ENCODE results near the gene IFI6.
"Not testable (repeated sequence)": the region's sequence is repeated elsewhere in the genome, so short reads cannot be mapped to it uniquely, and the experiment has no call there.

IFI6 gene

DNA sequence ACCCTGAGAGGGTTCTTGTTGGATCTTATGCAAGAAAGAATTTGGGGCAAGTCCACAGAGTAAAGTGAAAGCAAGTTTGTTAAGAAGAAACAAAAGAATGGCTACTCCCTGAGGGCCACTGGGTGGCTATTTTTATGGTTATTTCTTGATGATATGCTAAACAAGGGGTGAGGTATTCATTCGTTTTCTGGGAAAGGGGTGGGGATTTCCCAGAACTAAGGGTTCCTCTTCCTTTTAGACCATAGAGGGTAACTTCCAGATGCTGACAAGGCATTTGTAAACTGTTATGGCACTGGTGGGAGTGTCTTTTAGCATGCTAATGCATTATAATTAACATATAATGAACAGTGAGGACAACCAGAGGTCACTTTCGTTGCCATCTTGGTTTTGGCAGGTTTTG, 18.2 kb upstream of the IFI6 start:
- Histone ChIP-seq H3K27me3 (replicated peaks; ENCODE audit: control insufficient read depth, insufficient read depth, low read length, poor library complexity, severe bottlenecking) (no peaks in the 10 kb centered on the region), H3K36me3 (ENCODE audit: control insufficient read depth, insufficient read depth, low read length) (no peaks in the 10 kb centered on the region), H3K9me3 (ENCODE audit: control insufficient read depth, low read length) (no peaks in the 10 kb centered on the region), H3K4me3 (ENCODE audit: insufficient read depth, low read depth, low read length, poor library complexity, severe bottlenecking) (no peak overlapping the region), H3K27ac (ENCODE audit: insufficient read depth, low read length, poor library complexity, severe bottlenecking) (no peak overlapping the region), H3K4me1 (ENCODE audit: control insufficient read depth, insufficient read depth, low read length, poor library complexity, severe bottlenecking) (no peaks in the 10 kb centered on the region)
- DNase-seq = no peak

DNA sequence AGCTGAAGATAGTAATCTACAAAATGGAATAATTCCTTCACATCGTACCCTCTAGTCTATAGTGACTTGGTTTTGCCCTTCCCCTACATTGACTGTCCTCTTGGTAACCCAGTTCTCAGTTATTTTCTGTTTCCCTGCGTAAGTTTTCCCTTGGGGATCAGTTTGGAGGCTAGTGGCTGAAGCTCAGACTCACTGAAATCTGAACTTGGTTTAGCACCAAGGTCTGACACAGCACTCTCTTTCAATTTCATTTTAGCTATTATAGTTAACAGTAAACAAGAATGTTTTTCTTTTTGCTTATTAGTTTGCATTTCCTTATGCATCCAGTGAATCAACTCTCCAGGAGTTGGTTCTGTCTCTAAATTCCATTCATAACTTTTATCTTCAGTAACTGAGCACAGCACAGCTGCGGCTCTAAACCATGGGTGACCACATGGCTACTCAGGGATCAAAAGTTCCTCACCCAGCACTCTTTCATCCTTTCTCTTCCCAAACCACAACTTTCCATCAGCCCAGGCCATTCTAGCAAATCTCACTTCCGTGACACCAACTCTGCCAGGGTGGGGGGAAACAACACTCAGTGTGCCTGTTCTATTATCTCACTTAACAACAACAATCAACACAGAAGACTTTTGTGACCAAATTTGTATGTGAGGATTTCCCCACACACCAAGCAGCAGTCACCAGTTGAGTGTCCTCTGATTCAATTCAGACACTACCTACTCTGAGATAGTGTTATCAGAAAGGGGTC, 17.6 kb upstream of the IFI6 start:
- no peaks in the 10 kb centered on the region for H3K27me3 ChIP-seq (replicated peaks; ENCODE audit: control insufficient read depth, insufficient read depth, low read length, poor library complexity, severe bottlenecking)
- no peak for DNase-seq
- no peak overlapping the region for H3K4me3 ChIP-seq (ENCODE audit: insufficient read depth, low read depth, low read length, poor library complexity, severe bottlenecking)
- H3K36me3 ChIP-seq (ENCODE audit: control insufficient read depth, insufficient read depth, low read length) = no peaks in the 10 kb centered on the region
- H3K27ac ChIP-seq (ENCODE audit: insufficient read depth, low read length, poor library complexity, severe bottlenecking) = no peak overlapping the region
- H3K4me1 ChIP-seq (ENCODE audit: control insufficient read depth, insufficient read depth, low read length, poor library complexity, severe bottlenecking) = no peaks in the 10 kb centered on the region
- no peaks in the 10 kb centered on the region for H3K9me3 ChIP-seq (ENCODE audit: control insufficient read depth, low read length)

- H3K27me3 ChIP-seq (replicated peaks; ENCODE audit: control insufficient read depth, insufficient read depth, low read length, poor library complexity, severe bottlenecking) = no peaks in the 10 kb centered on the region
- H3K36me3 ChIP-seq (ENCODE audit: control insufficient read depth, insufficient read depth, low read length) = no peaks in the 10 kb centered on the region
- H3K4me1 ChIP-seq (ENCODE audit: control insufficient read depth, insufficient read depth, low read length, poor library complexity, severe bottlenecking) = no peaks in the 10 kb centered on the region
- H3K27ac ChIP-seq (ENCODE audit: insufficient read depth, low read length, poor library complexity, severe bottlenecking) = no peak overlapping the region
- H3K9me3 ChIP-seq (ENCODE audit: control insufficient read depth, low read length) = no peaks in the 10 kb centered on the region
- no peak overlapping the region for H3K4me3 ChIP-seq (ENCODE audit: insufficient read depth, low read depth, low read length, poor library complexity, severe bottlenecking)
- no peak for DNase-seq
These were observed 15.9 kb upstream of the IFI6 start for GRCh38 chr1:27687906-27688305.

- Histone ChIP-seq H3K4me3 (ENCODE audit: insufficient read depth, low read depth, low read length, poor library complexity, severe bottlenecking) (no peak overlapping the region), H3K4me1 (ENCODE audit: control insufficient read depth, insufficient read depth, low read length, poor library complexity, severe bottlenecking) (no peaks in the 10 kb centered on the region), H3K27me3 (replicated peaks; ENCODE audit: control insufficient read depth, insufficient read depth, low read length, poor library complexity, severe bottlenecking) (no peaks in the 10 kb centered on the region), H3K27ac (ENCODE audit: insufficient read depth, low read length, poor library complexity, severe bottlenecking) (no peak overlapping the region), H3K9me3 (ENCODE audit: control insufficient read depth, low read length) (no peaks in the 10 kb centered on the region), H3K36me3 (ENCODE audit: control insufficient read depth, insufficient read depth, low read length) (no peaks in the 10 kb centered on the region)
- DNase-seq = no peak
These were observed 14.4 kb upstream of the IFI6 start for GRCh38 chr1:27686223-27686990.

- DNase-seq = no peak
- H3K9me3 ChIP-seq (ENCODE audit: control insufficient read depth, low read length) = no peaks in the 10 kb centered on the region
- H3K27me3 ChIP-seq (replicated peaks; ENCODE audit: control insufficient read depth, insufficient read depth, low read length, poor library complexity, severe bottlenecking) = no peaks in the 10 kb centered on the region
- H3K27ac ChIP-seq (ENCODE audit: insufficient read depth, low read length, poor library complexity, severe bottlenecking) = no peak overlapping the region
- no peaks in the 10 kb centered on the region for H3K36me3 ChIP-seq (ENCODE audit: control insufficient read depth, insufficient read depth, low read length)
- no peak overlapping the region for H3K4me3 ChIP-seq (ENCODE audit: insufficient read depth, low read depth, low read length, poor library complexity, severe bottlenecking)
- H3K4me1 ChIP-seq (ENCODE audit: control insufficient read depth, insufficient read depth, low read length, poor library complexity, severe bottlenecking) = no peaks in the 10 kb centered on the region
These were observed 12.2 kb upstream of the IFI6 start for GRCh38 chr1:27684176-27684575.

DNA sequence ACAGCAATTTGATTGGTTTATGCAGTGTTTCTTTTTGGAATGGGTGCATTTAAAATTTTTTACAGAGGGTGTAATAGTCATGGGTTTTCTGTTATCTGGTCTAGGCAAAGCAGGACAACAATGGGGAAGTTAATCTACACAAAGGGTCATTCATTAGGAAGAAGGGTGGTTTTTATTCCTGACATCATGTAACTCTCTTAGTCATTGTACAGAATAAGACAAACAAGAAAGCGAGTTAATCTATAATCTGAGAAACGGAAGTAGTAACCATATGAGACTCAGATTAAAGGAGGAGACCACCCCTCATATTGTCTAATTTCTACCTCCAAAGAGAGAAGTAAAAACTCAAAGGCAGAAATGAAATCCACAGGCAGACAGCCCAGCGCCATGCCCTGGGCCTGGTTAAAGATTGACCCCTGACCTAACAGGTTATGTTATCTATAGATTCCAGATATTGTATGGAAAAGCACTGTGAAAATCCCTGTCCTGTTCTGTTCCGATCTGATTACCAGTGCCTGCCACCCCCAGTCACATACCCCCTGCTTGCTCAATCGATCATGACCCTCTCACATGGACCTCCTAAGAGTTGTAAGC, 10.5 kb upstream of the IFI6 start:
- no peaks in the 10 kb centered on the region for H3K9me3 ChIP-seq (ENCODE audit: control insufficient read depth, low read length)
- no peaks in the 10 kb centered on the region for H3K36me3 ChIP-seq (ENCODE audit: control insufficient read depth, insufficient read depth, low read length)
- no peak overlapping the region for H3K27ac ChIP-seq (ENCODE audit: insufficient read depth, low read length, poor library complexity, severe bottlenecking)
- no peak for DNase-seq
- H3K4me1 ChIP-seq (ENCODE audit: control insufficient read depth, insufficient read depth, low read length, poor library complexity, severe bottlenecking) = no peaks in the 10 kb centered on the region
- H3K27me3 ChIP-seq (replicated peaks; ENCODE audit: control insufficient read depth, insufficient read depth, low read length, poor library complexity, severe bottlenecking) = no peaks in the 10 kb centered on the region
- H3K4me3 ChIP-seq (ENCODE audit: insufficient read depth, low read depth, low read length, poor library complexity, severe bottlenecking) = no peak overlapping the region

- not testable (repeated sequence) for H3K27me3 ChIP-seq (replicated peaks; ENCODE audit: control insufficient read depth, insufficient read depth, low read length, poor library complexity, severe bottlenecking); H3K27ac ChIP-seq (ENCODE audit: insufficient read depth, low read length, poor library complexity, severe bottlenecking); DNase-seq; H3K36me3 ChIP-seq (ENCODE audit: control insufficient read depth, insufficient read depth, low read length); H3K9me3 ChIP-seq (ENCODE audit: control insufficient read depth, low read length); H3K4me1 ChIP-seq (ENCODE audit: control insufficient read depth, insufficient read depth, low read length, poor library complexity, severe bottlenecking); H3K4me3 ChIP-seq (ENCODE audit: insufficient read depth, low read depth, low read length, poor library complexity, severe bottlenecking)
These were observed 9.6 kb upstream of the IFI6 start for GRCh38 chr1:27681580-27681979.

DNA sequence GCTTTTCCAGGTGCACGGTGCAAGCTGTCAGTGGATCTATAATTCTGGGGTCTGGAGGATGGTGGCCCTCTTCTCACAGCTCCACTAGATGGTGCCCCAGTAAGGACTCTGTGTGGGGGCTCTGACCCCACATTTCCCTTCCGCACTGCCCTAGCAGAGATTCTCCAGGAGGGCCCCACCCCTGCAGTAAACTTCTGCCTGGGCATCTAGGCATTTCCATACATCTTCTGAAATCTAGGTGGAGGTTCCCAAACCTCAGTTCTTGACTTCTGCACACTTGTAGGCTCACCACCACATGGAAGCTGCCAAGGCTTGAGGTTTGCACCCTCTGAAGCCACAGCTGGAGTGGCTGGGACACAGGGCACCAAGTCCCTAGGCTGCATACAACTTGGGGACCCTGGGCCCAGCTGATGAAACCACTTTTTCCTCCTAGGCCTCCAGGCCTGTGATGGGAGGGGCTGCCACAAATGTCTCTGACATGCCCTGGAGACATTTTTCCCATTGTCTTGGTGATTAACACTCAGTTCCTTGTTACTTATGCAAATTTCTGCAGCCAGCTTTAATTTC, 8.3 kb upstream of the IFI6 start:
- H3K27ac ChIP-seq (ENCODE audit: insufficient read depth, low read length, poor library complexity, severe bottlenecking); H3K9me3 ChIP-seq (ENCODE audit: control insufficient read depth, low read length); H3K4me1 ChIP-seq (ENCODE audit: control insufficient read depth, insufficient read depth, low read length, poor library complexity, severe bottlenecking); H3K4me3 ChIP-seq (ENCODE audit: insufficient read depth, low read depth, low read length, poor library complexity, severe bottlenecking); H3K36me3 ChIP-seq (ENCODE audit: control insufficient read depth, insufficient read depth, low read length); DNase-seq; H3K27me3 ChIP-seq (replicated peaks; ENCODE audit: control insufficient read depth, insufficient read depth, low read length, poor library complexity, severe bottlenecking): not testable (repeated sequence)

- no peak for DNase-seq
- H3K4me1 ChIP-seq (ENCODE audit: control insufficient read depth, insufficient read depth, low read length, poor library complexity, severe bottlenecking) = no peaks in the 10 kb centered on the region
- H3K27me3 ChIP-seq (replicated peaks; ENCODE audit: control insufficient read depth, insufficient read depth, low read length, poor library complexity, severe bottlenecking) = no peaks in the 10 kb centered on the region
- H3K36me3 ChIP-seq (ENCODE audit: control insufficient read depth, insufficient read depth, low read length) = no peaks in the 10 kb centered on the region
- no peak overlapping the region for H3K27ac ChIP-seq (ENCODE audit: insufficient read depth, low read length, poor library complexity, severe bottlenecking)
- no peak overlapping the region for H3K4me3 ChIP-seq (ENCODE audit: insufficient read depth, low read depth, low read length, poor library complexity, severe bottlenecking)
- no peaks in the 10 kb centered on the region for H3K9me3 ChIP-seq (ENCODE audit: control insufficient read depth, low read length)
These were observed 6.8 kb upstream of the IFI6 start for GRCh38 chr1:27678747-27679146.

DNA sequence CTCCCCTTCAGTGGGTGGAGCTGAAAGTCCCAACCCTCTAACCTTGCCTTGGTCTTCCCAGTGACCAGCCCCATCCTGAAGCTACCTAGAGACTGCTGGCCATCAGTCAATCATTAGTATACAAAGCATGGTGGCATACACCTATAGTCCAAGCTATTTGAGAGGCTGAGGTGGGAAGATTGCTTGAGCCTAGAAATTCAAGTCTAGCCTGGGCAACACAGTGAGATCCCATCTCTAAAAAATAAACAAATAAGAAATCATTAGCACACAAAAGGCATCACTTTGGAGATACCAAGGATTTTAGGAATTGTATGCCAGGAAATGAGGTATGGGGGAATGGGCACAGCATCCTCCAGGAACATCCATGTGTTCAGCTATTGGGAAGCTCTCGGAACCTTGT, 4.4 kb upstream of the IFI6 start:
- no peak for DNase-seq
- Histone ChIP-seq H3K4me1 (ENCODE audit: control insufficient read depth, insufficient read depth, low read length, poor library complexity, severe bottlenecking) (peaks cover 3% of the 10 kb centered on the region), H3K4me3 (ENCODE audit: insufficient read depth, low read depth, low read length, poor library complexity, severe bottlenecking) (no peak overlapping the region), H3K27ac (ENCODE audit: insufficient read depth, low read length, poor library complexity, severe bottlenecking) (no peak overlapping the region), H3K9me3 (ENCODE audit: control insufficient read depth, low read length) (no peaks in the 10 kb centered on the region), H3K27me3 (replicated peaks; ENCODE audit: control insufficient read depth, insufficient read depth, low read length, poor library complexity, severe bottlenecking) (no peaks in the 10 kb centered on the region), H3K36me3 (ENCODE audit: control insufficient read depth, insufficient read depth, low read length) (no peaks in the 10 kb centered on the region)

Measured in effector memory CD4-positive, alpha-beta T cell (primary cell).